NCI-H1092 treated with DMSO at 0.1 percent for 48 hours (cell line): ENCODE measurements around the gene TXLNA.
A peak's percentile ranks its signal among the peaks of the same experiment; 100 is the strongest.
"Not testable (repeated sequence)": the region's sequence is repeated elsewhere in the genome, so short reads cannot be mapped to it uniquely, and the experiment has no call there.

Experiments
- DNase-seq: peaks from one replicate; lab custom pipeline; 2025; lab: John Stamatoyannopoulos, UW

The TXLNA gene

DNA sequence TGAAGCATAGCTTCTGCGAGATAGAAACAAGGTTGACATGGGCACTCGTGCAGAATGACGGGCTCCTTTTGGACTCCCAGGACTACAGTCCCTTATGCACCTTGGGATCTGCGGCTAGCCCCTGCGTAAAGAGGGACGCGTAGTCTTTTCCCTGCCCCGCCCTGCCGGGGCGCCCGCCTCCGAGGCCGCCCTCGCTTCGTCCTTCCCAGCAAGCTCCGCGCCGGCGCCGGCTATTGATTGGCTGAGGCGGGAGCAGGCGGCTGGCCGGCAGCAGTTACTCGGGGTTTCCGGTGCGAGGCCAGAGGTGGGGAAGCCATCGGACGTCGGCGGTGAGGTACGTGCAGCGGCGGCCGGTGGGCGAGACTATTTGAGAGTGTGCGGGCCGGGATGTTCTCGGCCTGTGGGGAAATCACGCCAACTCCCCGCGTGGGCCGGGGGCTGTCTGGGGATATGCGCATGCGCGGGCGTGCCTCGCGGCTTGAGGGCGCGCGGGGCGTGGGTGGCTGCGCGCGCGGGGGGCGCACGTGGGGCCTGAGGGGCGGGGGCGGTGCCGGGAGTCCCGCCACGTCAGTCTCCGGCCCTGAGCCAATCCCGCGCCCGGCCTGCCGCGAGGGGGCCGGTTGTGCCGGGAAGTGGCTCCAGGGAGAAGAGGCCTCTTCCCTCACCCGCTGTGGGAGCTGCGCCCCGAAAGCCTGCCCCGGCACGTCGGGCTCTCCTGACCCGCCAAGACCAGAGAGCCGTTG lies at the start of gene TXLNA:
TXLNA (plus strand) TSS at position 233 of the 743 bp plus-strand sequence. CDS start 671 bp downstream, outside the sequence.
- peak; percentile 97 for DNase-seq

DNA sequence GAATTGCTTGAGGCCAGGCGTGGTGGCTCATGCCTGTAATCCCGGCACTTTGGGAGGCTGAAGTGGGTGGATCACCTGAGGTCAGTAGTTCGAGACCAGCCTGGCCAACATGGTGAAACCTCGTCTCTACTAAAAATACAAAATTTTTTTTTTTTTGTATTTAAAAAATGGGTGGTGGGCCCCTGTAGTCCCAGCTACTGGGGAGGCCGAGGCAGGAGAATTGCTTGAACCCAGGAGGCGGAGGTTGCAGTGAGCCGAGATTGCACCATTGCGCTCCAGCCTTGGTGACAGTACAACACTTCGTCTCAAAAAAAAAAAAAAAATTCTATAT lies 45.6 kb upstream of the TXLNA start:
- DNase-seq: not testable (repeated sequence)

DNA sequence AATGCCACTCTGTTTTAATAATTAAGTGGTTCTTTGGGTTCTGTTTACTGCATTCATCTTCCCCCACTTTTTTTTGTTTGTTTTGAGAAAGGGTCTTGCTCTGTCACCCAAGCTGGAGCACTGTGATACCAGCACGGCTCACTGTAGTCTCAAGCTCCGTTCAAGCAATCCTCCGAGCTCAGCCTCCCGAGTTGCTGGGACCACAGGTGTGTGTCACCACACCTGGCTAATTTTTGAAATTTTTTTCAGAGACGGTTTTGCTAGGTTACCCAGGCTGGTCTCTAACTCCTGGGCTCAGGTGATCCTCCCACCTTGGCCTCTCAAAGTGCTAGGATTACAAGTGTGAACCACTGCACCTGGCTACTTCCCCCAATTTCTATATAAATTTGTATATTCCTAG lies 42.4 kb upstream of the TXLNA start:
- no peak for DNase-seq

DNA sequence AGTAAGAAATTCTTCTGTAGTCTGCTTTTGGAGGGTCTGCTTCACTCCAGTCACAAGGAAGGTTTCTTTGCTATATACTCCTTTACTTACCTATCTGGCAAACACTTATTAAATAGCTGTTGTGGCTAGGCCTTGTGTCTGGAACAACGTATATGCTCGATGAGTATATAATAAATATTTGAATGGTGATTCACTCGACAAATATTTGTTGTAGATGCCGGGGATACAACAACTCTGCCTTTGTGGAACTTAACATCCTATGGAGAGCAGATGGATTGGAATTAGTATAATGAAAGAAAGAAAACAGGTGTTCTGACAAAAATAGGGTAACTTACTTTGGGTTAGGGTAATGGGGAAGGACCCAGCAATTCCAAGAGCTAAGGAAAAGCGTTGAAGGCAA lies 40.5 kb upstream of the TXLNA start:
- no peak for DNase-seq

DNA sequence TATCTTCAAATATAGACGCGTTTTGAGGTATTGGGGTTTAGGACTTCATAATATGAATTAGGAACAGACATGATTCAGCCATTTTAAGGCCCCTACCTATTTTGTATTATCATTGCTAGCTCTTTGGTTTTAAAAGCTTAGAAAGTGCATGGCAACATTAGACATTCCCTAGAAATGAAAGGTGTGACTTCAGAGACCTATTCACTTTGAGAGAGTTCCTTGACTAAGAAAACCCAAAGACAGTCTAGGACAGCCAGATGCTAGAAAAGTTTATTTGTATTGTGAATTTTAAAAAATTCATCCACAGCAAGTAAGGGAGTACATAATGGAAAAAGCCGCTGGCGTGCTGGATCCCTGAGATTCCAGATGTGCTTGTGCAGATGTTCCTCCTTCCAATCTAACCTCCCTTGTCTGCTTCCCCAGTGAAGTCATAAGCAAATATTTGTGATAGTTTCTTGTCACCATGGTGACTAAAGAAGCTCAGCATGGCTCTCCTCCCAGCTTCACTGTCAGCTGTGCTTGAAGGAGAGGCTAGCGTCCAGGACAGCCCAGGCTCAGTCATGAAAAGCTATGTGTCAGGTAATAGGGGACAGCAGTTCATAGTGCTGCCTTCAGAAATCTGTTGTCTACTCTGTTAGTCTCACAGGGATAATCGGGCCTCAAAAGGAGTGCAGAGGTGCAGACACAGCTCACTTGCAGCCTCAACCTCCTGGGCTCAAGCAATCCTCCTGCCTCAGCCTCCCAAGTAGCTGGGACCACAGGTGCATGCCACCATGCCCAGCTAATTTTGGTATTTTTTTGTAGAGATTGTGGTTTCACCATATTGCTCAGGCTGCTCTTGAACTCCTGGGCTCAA lies 36.8 kb upstream of the TXLNA start:
- no peak for DNase-seq

DNA sequence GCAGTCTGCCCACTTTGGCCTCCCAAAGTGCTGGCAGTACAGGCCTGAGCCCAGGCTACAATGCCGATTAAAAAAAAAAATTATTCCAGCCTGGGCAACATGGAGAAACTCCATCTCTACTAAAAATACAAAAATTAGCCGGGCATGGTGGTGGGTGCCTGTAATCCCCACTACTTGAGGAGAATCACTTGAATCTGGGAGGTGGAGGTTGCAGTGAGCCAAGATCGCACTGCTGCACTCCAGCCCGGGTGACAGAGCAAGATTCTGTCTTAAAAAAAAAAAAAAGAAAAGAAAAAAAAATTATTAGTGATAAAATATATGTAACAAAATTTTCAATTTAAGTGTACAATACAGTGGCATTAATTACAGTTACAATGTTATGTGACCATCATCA lies 36.2 kb upstream of the TXLNA start:
- DNase-seq: not testable (repeated sequence)

DNA sequence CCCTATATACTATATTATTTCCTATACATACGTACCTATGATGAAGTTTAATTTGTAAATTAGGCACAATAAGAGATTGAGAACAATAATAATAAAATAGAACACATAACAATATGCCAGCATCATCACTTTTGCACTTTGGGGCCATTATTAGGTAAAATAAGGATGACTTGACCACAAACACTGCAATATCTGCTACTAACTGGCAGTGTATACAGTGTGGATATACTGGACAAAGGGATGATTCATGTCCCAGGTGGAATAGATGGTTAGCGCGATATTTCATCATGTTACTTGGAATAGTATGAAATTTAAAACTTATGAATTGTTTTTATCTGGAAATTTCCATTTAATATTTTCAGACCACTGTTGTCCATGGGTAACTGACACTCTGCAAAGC lies 35.4 kb upstream of the TXLNA start:
- DNase-seq: no peak

DNA sequence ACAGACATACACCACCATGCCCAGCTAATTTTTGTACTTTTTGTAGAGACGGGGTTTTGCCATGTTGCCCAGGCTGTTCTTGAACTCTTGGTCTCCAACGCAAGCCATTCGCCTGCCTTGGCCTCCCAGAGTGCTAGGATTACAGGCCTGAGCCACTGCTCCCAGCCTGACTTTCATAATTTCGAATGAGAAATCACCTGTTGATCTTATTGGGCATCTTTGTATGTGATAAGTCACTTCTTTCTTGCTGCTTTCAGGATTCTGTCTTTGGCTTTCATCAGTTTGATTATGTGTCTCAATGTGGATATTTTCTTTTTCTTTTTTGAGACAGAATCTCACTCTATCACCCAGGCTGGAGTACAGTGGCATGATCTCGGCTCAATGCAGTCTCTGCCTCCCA lies 31.7 kb upstream of the TXLNA start:
- not testable (repeated sequence) for DNase-seq

DNA sequence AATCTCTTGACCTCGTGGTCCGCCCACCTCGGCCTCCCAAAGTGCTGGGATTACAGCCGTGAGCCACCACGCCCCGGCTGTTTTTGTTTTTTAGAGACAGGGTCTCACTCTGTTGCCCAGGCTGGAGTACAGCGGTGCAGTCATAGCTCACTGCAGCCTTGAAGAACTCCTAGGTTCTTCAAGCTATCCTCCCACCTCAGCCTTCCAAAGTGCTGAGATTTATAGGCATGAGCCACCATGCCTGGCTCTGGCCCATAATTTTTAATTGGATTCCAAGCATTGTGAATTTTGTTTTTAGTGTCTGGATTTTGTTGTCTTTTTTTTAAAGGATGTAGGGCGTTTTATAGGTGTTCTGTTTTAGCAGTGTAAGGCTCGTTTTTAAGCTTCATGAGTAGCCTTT lies 28.6 kb upstream of the TXLNA start:
- no peak for DNase-seq

DNA sequence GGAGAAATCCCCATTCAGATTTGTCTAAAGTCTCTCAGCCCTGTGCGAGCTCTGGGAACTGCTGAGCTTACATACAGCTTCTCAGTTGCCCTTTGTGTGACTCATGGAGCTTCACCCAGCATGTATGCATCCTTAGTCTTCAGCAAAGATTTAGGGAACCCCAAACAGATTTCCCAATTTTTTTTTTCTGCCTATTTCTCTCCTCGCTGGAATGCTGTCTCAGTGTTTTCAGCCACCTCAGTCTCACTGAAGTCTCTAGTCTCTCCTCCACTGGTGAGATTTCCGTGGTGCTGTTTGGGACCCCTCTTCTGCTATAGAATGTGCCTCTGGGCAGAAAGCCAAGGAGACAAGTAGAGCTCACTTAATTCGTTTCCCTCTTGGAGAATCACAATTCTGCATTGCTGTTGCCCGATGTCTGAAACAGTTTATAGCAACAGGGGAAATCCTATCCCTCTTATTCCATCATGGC lies 28.1 kb upstream of the TXLNA start:
- peak; percentile 25 for DNase-seq

DNA sequence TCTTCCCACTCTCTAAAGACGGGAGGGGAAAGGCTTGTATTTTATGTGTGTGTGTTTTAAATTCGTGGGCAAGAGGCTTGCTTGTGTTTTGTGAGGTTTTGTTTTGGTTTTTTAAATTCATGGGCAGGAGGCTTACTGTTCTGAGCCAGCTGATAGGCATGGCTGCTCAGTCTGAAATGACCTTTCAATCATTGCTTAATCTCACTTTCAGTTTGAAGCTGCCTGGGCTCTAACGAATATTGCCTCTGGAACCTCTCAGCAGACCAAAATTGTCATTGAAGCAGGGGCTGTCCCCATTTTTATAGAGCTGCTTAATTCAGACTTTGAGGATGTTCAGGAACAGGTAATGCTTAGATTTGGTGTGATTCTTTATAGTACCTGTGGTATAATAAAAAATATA lies 20.3 kb upstream of the TXLNA start:
- DNase-seq: no peak

DNA sequence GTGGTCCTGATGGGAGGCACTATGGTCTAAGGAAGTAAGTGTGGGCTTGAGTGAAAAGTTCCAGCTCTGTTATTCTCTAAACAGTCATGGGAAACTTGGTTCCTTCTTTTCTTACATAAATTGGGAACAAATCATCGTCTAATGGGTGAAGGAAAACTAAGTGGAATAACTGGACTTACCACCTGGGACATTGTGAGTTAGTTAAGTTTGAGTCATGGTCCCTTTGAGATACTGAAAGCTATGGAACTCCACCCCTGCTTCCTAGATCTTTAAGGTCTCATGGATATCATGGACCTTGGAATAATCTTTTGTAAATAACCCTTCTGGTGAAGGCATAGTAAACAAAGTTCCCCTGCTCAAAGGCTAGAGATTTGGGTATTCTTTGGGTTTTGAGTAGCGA lies 16.1 kb upstream of the TXLNA start:
- no peak for DNase-seq

DNA sequence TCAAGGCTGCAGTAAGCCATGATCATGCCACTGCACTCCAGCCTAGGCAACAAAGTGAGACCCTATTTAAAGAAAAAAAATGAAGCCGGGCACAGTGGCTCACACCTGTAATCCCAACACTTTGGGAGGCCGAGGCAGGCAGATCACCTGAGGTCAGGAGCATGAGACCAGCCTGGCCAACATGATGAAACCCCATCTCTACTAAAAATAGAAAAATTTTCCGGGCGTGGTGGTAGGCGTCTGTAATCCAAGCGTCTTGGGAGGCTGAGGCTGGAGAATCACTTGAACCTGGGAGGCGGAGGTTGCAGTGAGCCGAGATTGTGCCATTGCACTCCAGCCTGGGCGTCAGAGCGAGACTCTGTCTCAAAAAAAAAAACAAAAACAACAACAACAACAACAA lies 13.8 kb upstream of the TXLNA start:
- DNase-seq: not testable (repeated sequence)

DNA sequence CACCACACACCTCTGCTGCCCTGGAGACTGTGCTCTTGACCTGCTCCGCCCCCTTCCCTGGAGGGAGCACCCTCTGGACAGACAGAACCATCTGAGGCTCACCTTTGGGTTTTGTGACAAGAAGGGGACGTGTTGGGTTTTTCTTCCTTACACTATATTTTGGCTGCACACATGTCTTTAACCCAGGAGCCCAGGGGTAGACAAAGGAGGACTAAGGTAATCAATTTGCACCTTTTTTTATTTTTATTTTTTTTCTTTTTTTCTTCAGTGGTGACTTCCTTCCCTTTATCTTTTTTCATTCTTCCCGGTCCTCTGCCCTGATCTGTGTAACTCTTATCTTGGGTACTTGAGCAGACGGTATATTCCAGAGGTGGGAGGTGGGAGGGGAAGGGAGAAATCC lies 8.5 kb upstream of the TXLNA start:
- DNase-seq: no peak

DNA sequence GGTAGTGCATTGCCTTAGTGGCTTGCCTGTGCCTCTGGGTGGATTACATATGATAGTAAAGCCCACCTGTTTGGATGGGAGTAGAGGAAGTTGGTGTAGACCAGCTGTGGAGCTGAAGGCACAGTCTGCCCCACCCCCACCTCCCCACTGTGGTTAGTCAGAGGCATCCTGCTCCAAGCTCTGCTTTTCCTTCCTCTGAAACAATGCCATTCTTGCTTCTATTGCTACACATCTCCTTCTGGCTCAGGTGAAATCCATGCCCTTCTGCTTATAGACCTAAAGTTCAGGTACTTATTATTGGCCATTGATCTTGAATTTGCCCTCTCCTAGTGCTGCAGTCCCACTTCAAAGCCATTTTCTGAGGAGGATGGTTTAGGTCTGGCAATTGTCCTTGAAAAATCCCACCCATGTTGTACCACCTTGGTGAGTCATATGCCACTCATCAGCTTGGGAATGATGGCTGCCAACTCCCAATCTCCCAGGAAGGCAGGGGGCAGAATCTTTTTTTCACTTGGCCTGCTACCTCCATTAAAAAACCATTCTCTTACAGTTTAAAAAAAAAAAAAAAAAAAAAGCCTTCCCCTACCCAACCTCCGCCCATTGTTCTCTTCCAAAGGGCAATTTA lies 6.7 kb upstream of the TXLNA start:
- DNase-seq: no peak

DNA sequence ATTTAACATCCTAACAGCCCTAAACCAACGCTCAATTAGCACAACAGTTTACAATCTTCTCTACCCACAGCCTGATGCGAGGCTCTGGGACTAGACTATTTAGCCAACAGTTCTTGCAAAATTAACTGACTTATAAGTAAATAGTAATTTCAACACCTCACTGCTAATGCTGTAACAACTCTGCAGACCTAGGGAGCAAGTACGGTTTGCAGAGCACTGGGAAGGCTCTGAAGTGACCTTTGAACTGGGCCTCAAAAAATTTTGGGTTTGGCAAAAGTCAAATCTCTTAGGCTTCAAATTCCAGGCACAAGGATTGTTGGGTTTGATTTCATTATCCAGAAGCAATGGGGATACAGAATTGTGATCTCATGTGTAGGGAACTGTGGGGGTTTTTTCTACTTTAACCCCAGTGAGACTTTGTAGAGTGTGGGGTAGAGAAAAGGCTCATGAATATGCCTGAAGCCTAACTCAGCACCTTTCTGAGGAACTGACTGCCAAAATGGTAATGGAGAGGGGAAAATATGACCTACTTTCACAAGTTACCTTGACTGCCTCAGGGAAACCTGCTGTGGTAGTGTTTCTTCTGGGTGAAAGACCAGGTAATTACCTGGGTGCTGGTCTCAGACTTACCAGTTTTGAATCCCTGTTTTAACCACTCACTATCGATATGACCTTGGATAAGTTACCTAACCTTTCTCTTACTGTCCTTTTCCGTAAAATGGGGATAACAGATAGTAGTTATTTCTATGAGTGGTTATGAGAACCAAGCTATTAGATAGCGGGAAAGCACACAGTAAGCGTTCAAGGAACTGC lies 889 bp upstream of the TXLNA start:
- DNase-seq: no peak

DNA sequence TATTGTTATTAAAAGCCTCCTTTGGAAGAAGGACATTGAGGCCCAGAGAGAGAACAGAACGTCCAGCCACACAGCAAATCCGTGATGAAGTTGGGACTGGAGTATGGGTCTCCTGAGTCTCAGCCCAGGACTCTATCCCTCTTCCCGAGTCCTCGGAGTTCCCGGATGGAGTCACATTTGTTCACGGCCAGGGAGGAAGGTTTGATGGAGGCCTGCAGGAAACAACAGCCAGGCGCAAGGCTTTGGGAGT lies 357 bp upstream of the TXLNA start:
- DNase-seq: no peak

DNA sequence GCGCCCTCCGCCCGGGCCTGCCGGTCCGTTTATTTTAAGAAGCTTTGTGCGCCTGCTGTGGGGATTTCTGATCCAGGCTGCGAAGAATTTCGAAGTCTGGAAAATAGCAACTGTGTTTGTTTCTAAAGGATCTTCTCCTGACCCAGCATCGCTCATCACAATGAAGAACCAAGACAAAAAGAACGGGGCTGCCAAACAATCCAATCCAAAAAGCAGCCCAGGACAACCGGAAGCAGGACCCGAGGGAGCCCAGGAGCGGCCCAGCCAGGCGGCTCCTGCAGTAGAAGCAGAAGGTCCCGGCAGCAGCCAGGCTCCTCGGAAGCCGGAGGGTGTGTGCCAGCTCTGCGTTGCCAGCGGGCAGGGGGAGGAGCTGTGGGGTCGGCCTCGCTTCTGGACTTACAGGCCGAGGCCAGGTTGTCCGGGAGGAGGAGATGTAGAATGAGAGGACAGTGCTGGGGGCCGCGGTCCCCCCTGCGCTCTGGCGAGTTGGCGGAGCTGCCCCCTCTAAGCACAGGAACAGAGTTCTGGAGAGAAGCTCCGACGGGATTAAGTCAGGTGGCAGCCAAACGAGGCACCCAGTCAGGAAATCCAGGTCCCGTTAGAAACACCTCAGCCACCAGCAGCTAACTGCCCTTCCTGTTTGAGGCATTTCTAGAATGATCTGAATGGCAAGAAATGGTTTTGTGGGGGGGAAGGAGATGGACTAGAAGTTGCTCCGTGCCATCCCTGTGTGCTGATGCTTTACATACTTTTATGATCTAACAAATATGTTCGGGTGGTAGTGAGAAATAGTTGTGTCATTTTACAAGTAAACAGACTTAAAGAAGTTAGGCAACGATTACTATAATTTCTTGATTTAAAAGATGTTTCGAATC lies 948 bp downstream of the TXLNA start:
- peak; percentile 44 for DNase-seq

DNA sequence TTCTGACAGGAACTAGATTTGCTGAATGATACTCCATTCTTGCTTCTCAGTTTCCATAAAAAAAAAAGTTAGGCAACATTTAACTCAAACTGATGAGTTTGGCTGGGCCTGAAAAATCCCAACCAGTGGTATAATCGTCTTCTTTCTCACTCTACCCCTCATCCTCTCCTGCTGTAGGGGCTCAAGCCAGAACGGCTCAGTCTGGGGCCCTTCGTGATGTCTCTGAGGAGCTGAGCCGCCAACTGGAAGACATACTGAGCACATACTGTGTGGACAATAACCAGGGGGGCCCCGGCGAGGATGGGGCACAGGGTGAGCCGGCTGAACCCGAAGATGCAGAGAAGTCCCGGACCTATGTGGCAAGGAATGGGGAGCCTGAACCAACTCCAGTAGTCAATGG lies 1.6 kb downstream of the TXLNA start:
- DNase-seq: no peak

DNA sequence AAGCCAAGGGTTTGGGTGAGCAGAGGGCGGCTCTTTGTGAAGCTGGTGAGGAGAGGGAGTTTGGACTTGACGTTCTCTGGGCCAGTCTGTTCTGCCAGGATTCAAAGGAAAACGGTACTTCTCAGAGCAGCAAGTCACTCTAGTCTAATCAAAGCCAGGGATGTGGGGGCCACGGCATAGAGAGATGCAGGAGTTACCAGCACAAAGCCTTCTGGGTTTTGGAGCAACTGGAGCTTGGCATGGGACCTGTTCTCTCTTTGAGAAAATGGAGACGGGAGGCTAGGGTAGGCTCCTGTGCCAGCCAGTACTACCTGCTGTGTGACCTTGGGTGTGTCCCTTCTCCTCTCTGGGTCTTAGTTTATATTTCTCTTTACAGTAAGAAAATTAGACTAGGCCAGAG lies 2.1 kb downstream of the TXLNA start:
- DNase-seq: no peak

DNA sequence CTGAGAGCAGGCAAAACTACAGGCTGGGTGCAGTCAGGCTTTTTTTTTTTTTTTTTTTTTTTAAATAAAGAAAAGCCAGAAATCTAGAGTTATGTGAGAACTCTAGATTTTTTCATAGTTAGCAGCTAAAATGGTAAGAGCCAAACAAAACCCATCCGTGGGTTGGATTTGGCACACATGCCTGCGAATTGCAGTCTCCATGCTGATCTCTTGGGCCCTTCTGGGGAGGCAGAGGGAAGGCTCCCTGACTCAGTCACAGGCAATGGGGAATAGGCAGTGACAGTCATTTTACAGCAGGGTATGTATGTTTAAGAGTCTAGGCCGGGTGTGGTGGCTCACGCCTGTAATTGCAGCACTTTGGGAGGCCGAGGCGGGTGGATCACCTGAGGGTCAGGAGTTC lies 2.6 kb downstream of the TXLNA start:
- no peak for DNase-seq
